Measurements from ENCODE around the gene KRT14.
"Not testable (repeated sequence)": the region's sequence is repeated elsewhere in the genome, so short reads cannot be mapped to it uniquely, and the experiment has no call there.

Gene KRT14

GRCh38 chr17:41589301-41589700, 2.6 kb upstream of the KRT14 start:
- no peaks in the 10 kb centered on the region for H3K36me3 ChIP-seq (ENCODE audit: control insufficient read depth, insufficient read depth, low read length)
- H3K4me1 ChIP-seq (ENCODE audit: control insufficient read depth, insufficient read depth, low read length) = no peaks in the 10 kb centered on the region
- H3K27me3 ChIP-seq (ENCODE audit: control insufficient read depth, insufficient read depth, low read length) = peaks cover 6% of the 10 kb centered on the region
- no peak overlapping the region for H3K4me3 ChIP-seq (ENCODE audit: low read length)
- H3K9ac ChIP-seq (ENCODE audit: low read length) = no peak overlapping the region
- no peaks in the 10 kb centered on the region for H3K9me3 ChIP-seq (ENCODE audit: control insufficient read depth, low read length)

GRCh38 chr17:41588126-41588810, 1.6 kb upstream of the KRT14 start:
- no peaks in the 10 kb centered on the region for H3K36me3 ChIP-seq (ENCODE audit: control insufficient read depth, insufficient read depth, low read length)
- no peak overlapping the region for H3K4me3 ChIP-seq (ENCODE audit: low read length)
- H3K9ac ChIP-seq (ENCODE audit: low read length) = no peak overlapping the region
- peaks cover 6% of the 10 kb centered on the region for H3K27me3 ChIP-seq (ENCODE audit: control insufficient read depth, insufficient read depth, low read length)
- no peaks in the 10 kb centered on the region for H3K9me3 ChIP-seq (ENCODE audit: control insufficient read depth, low read length)
- no peaks in the 10 kb centered on the region for H3K4me1 ChIP-seq (ENCODE audit: control insufficient read depth, insufficient read depth, low read length)

GRCh38 chr17:41585301-41586056, 1.2 kb downstream of the KRT14 start:
- Histone ChIP-seq H3K36me3 (ENCODE audit: control insufficient read depth, insufficient read depth, low read length) (no peaks in the 10 kb centered on the region), H3K4me1 (ENCODE audit: control insufficient read depth, insufficient read depth, low read length) (no peaks in the 10 kb centered on the region), H3K4me3 (ENCODE audit: low read length) (no peak overlapping the region), H3K27me3 (ENCODE audit: control insufficient read depth, insufficient read depth, low read length) (peaks cover 6% of the 10 kb centered on the region), H3K9me3 (ENCODE audit: control insufficient read depth, low read length) (no peaks in the 10 kb centered on the region), H3K9ac (ENCODE audit: low read length) (no peak overlapping the region)

- H3K9me3 ChIP-seq (ENCODE audit: control insufficient read depth, low read length); H3K4me3 ChIP-seq (ENCODE audit: low read length); H3K4me1 ChIP-seq (ENCODE audit: control insufficient read depth, insufficient read depth, low read length); H3K36me3 ChIP-seq (ENCODE audit: control insufficient read depth, insufficient read depth, low read length); H3K27me3 ChIP-seq (ENCODE audit: control insufficient read depth, insufficient read depth, low read length); H3K9ac ChIP-seq (ENCODE audit: low read length): not testable (repeated sequence)
These were observed 2.3 kb downstream of the KRT14 start for GRCh38 chr17:41584331-41584927.

- Histone ChIP-seq H3K9me3 (ENCODE audit: control insufficient read depth, low read length) (no peaks in the 10 kb centered on the region), H3K9ac (ENCODE audit: low read length) (no peak overlapping the region), H3K36me3 (ENCODE audit: control insufficient read depth, insufficient read depth, low read length) (no peaks in the 10 kb centered on the region), H3K4me3 (ENCODE audit: low read length) (no peak overlapping the region), H3K4me1 (ENCODE audit: control insufficient read depth, insufficient read depth, low read length) (peaks cover 10% of the 10 kb centered on the region), H3K27me3 (ENCODE audit: control insufficient read depth, insufficient read depth, low read length) (peaks cover 3% of the 10 kb centered on the region)
These were observed 3.3 kb downstream of the KRT14 start for GRCh38 chr17:41583137-41584127.

- H3K9ac ChIP-seq (ENCODE audit: low read length); H3K36me3 ChIP-seq (ENCODE audit: control insufficient read depth, insufficient read depth, low read length); H3K27me3 ChIP-seq (ENCODE audit: control insufficient read depth, insufficient read depth, low read length); H3K4me3 ChIP-seq (ENCODE audit: low read length); H3K9me3 ChIP-seq (ENCODE audit: control insufficient read depth, low read length): not testable (repeated sequence)
- peaks cover 10% of the 10 kb centered on the region for H3K4me1 ChIP-seq (ENCODE audit: control insufficient read depth, insufficient read depth, low read length)
These were observed 4.4 kb downstream of the KRT14 start for GRCh38 chr17:41582061-41582968.

GRCh38 chr17:41581366-41582060, 5.2 kb downstream of the KRT14 start:
- no peaks in the 10 kb centered on the region for H3K9me3 ChIP-seq (ENCODE audit: control insufficient read depth, low read length)
- peaks cover 10% of the 10 kb centered on the region for H3K4me1 ChIP-seq (ENCODE audit: control insufficient read depth, insufficient read depth, low read length)
- H3K9ac ChIP-seq (ENCODE audit: low read length) = no peak overlapping the region
- peaks cover 3% of the 10 kb centered on the region for H3K27me3 ChIP-seq (ENCODE audit: control insufficient read depth, insufficient read depth, low read length)
- no peak overlapping the region for H3K4me3 ChIP-seq (ENCODE audit: low read length)
- no peaks in the 10 kb centered on the region for H3K36me3 ChIP-seq (ENCODE audit: control insufficient read depth, insufficient read depth, low read length)

GRCh38 chr17:41580687-41581365, 5.9 kb downstream of the KRT14 start:
- Histone ChIP-seq H3K27me3 (ENCODE audit: control insufficient read depth, insufficient read depth, low read length) (peaks cover 3% of the 10 kb centered on the region), H3K36me3 (ENCODE audit: control insufficient read depth, insufficient read depth, low read length) (no peaks in the 10 kb centered on the region), H3K4me1 (ENCODE audit: control insufficient read depth, insufficient read depth, low read length) (peaks cover 10% of the 10 kb centered on the region), H3K9ac (ENCODE audit: low read length) (no peak overlapping the region), H3K9me3 (ENCODE audit: control insufficient read depth, low read length) (no peaks in the 10 kb centered on the region), H3K4me3 (ENCODE audit: low read length) (no peak overlapping the region)

- no peaks in the 10 kb centered on the region for H3K9me3 ChIP-seq (ENCODE audit: control insufficient read depth, low read length)
- H3K4me3 ChIP-seq (ENCODE audit: low read length) = no peak overlapping the region
- H3K36me3 ChIP-seq (ENCODE audit: control insufficient read depth, insufficient read depth, low read length) = no peaks in the 10 kb centered on the region
- no peak overlapping the region for H3K9ac ChIP-seq (ENCODE audit: low read length)
- H3K4me1 ChIP-seq (ENCODE audit: control insufficient read depth, insufficient read depth, low read length) = peaks cover 10% of the 10 kb centered on the region
- peaks cover 3% of the 10 kb centered on the region for H3K27me3 ChIP-seq (ENCODE audit: control insufficient read depth, insufficient read depth, low read length)
These were observed 6.5 kb downstream of the KRT14 start for GRCh38 chr17:41580244-41580575.

GRCh38 chr17:41579484-41580243, 7.0 kb downstream of the KRT14 start:
- peaks cover 3% of the 10 kb centered on the region for H3K27me3 ChIP-seq (ENCODE audit: control insufficient read depth, insufficient read depth, low read length)
- H3K4me1 ChIP-seq (ENCODE audit: control insufficient read depth, insufficient read depth, low read length) = peaks cover 10% of the 10 kb centered on the region
- H3K36me3 ChIP-seq (ENCODE audit: control insufficient read depth, insufficient read depth, low read length) = no peaks in the 10 kb centered on the region
- no peak overlapping the region for H3K9ac ChIP-seq (ENCODE audit: low read length)
- no peaks in the 10 kb centered on the region for H3K9me3 ChIP-seq (ENCODE audit: control insufficient read depth, low read length)
- no peak overlapping the region for H3K4me3 ChIP-seq (ENCODE audit: low read length)
